Esophagus muscularis mucosa (tissue), 4 donors: ENCODE measurements around the gene RBMS1.

Experiments
- EP300 ChIP-seq: sonication (generic); formaldehyde crosslinking; IDR thresholded peaks from one replicate; pipeline ENCODE4 v1.6.1; 2017; ENCODE audit warnings: antibody characterized with exemption
- POLR2A ChIP-seq: fragments of 450-650 bp; IDR thresholded peaks from one replicate; pipeline ENCODE4 v1.6.1; 2017; ENCODE audit warnings: antibody characterized with exemption, moderate library complexity, mild to moderate bottlenecking, low read depth
- POLR2AphosphoS5 ChIP-seq, 2 donors: sonication (generic); formaldehyde crosslinking; IDR thresholded peaks; one replicate each; pipeline ENCODE4 v1.6.1; 2017; ENCODE audit warnings: antibody characterized with exemption in 2 of 2
- TF ChIP-seq, protein P1 (sequence below), 3 experiments: fragments of 200-600 bp in 2 of 3; fragments of 450-650 bp in 1 of 3; sonication (generic) in 2 of 3; IDR thresholded peaks; one replicate each; pipeline ENCODE4 v1.5.1; 2017 to 2019; ENCODE audit warnings: antibody characterized with exemption in 3 of 3, mild to moderate bottlenecking in 2 of 3, moderate library complexity in 1 of 3

- TF ChIP-seq, protein P1, sequence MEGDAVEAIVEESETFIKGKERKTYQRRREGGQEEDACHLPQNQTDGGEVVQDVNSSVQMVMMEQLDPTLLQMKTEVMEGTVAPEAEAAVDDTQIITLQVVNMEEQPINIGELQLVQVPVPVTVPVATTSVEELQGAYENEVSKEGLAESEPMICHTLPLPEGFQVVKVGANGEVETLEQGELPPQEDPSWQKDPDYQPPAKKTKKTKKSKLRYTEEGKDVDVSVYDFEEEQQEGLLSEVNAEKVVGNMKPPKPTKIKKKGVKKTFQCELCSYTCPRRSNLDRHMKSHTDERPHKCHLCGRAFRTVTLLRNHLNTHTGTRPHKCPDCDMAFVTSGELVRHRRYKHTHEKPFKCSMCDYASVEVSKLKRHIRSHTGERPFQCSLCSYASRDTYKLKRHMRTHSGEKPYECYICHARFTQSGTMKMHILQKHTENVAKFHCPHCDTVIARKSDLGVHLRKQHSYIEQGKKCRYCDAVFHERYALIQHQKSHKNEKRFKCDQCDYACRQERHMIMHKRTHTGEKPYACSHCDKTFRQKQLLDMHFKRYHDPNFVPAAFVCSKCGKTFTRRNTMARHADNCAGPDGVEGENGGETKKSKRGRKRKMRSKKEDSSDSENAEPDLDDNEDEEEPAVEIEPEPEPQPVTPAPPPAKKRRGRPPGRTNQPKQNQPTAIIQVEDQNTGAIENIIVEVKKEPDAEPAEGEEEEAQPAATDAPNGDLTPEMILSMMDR (IDR thresholded peaks at IDR 0.05), result no peak
- TF ChIP-seq POLR2AphosphoS5 (IDR thresholded peaks at IDR 0.05), result no peak
- no peak for TF ChIP-seq EP300
- TF ChIP-seq POLR2A, result no peak
Observed at GRCh38 chr2:160268151-160268781, 225.3 kb downstream of the RBMS1 start.
